Ovary (tissue), 9 donors: ENCODE data around the gene PRLH. TPM values are rescaled to one million over a fixed set of nuclear protein-coding genes. Genes with fewer than 3 reads are reported as not detected.

Experiments
- DNase-seq, 5 donors: peaks; one replicate each; pipeline ENCODE4 v3.0.0-alpha.2; 2019 to 2020
- H3K27ac ChIP-seq, 2 donors: fragments of 200-600 bp; one replicate each; pipeline versions ENCODE4 v1.5.1 to v1.8.0; 2019 to 2022
- H3K27me3 ChIP-seq: fragments of 200-600 bp; one replicate; pipeline ENCODE4 v1.8.0; 2022
- H3K36me3 ChIP-seq: fragments of 200-600 bp; sonication (generic); one replicate; pipeline ENCODE4 v1.5.1; 2019
- H3K4me1 ChIP-seq: one replicate; pipeline ENCODE4 v1.8.1; 2013; ENCODE audit warnings: mild to moderate bottlenecking, moderate library complexity; ENCODE audit not compliant: insufficient read depth
- H3K4me3 ChIP-seq: fragments of 200-600 bp; sonication (generic); one replicate; pipeline ENCODE4 v1.5.1; 2017
- H3K9me3 ChIP-seq, 2 donors: fragments of 200-600 bp in 1 of 2; sonication (generic) in 1 of 2; one replicate each; pipeline versions ENCODE4 v1.5.1 to v1.8.1; 2013 to 2019; ENCODE audit warnings: mild to moderate bottlenecking in 1 of 2, moderate library complexity in 1 of 2
- CTCF ChIP-seq, 3 donors: fragments of 450-650 bp in 2 of 3; fragments of 200-600 bp in 1 of 3; IDR thresholded peaks; one replicate each; pipeline versions ENCODE4 v1.5.1 to v1.8.0; 2016 to 2022; ENCODE audit warnings: antibody characterized with exemption in 3 of 3, mild to moderate bottlenecking in 1 of 3
- EP300 ChIP-seq: sonication (generic); formaldehyde crosslinking; IDR thresholded peaks from one replicate; pipeline ENCODE4 v1.6.1; 2017; ENCODE audit warnings: antibody characterized with exemption
- POLR2A ChIP-seq: fragments of 450-650 bp; IDR thresholded peaks from one replicate; pipeline ENCODE4 v1.6.1; 2017; ENCODE audit warnings: antibody characterized with exemption, mild to moderate bottlenecking, moderate library complexity
- WGBS, 3 donors: extraction: QIAGEN DNeasy Blood & Tissue Kit in 1 of 3; methylation state at CpG; one replicate each; pipeline versions ENCODE4 v1.1.5 to v1.1.7; 2013 to 2017; 5-methylcytosine and 5-hydroxymethylcytosine counted together
- intact Hi-C, 4 donors: fragments of 100-400 bp; cut with DNase I; formaldehyde crosslinking; loops; one replicate each; pipeline versions ENCODE4 v1.11.0 to v1.15.1; 2022 to 2023
- polyA plus RNA-seq, 2 donors: library from polyadenylated mRNA; stranded (reverse); fragments of 200-250 nt in 1 of 2; fragments of 350-450 nt in 1 of 2; fragmentation: Illumina TruSeq in 1 of 2; extraction: RNeasy Lipid Tissue Mini Kit (QIAGEN cat#74804) in 1 of 2; gene quantifications; one replicate each; pipeline ENCODE4 v1.2.3, GENCODE V29; 2013 to 2014
- total RNA-seq, 7 donors: library from RNA; depleted of rRNA in 2 of 7; stranded (reverse); fragments of >200 nt in 2 of 7; fragmentation: NEBNext Ultra II Directional in 3 of 7; extraction: Animal tissue kit (Norgen Biotek cat#: 25700) in 3 of 7; gene quantifications; one replicate each; pipeline versions ENCODE4 v1.1.0 to v1.2.4, GENCODE V29; 2016 to 2023
- donor health status: DM: no; HTN: no; CAD: no; lungs with moderate emphysema.
- donor health status: DM: no; HTN: no; CAD: no.
- donor health status: Bipolar disorder and iron deficiency.
- donor health status: DM: yes; HTN: yes; CAD: no.
- donor health status: DM: no; HTN: no; CAD: no.
- donor health status: DM: yes; HTN: yes; CAD: no.

Gene PRLH
- total and polyA plus RNA-seq, 9 donors: not detected

- Histone ChIP-seq H3K4me3 (no peak overlapping the region), H3K4me1 (no peaks in the 10 kb centered on the region), H3K27ac (no peak overlapping the region), H3K9me3 (no peaks in the 10 kb centered on the region), H3K27me3 (no peaks in the 10 kb centered on the region), H3K36me3 (no peaks in the 10 kb centered on the region)
- WGBS, 3 donors: 90 to 96% (median 90%) methylated on average over 7 of the region's 7 CpGs
- no peak for DNase-seq
- no peak for TF ChIP-seq EP300
- no peak for TF ChIP-seq POLR2A
- no peak for TF ChIP-seq CTCF (IDR thresholded peaks at IDR 0.05)
- intact Hi-C loops: no loop called here
These were observed 32.7 kb upstream of the PRLH start for GRCh38 chr2:237533668-237534161.

GRCh38 chr2:237534380-237534779 lies 32.0 kb upstream of the PRLH start:
- Histone ChIP-seq H3K4me3 (no peak overlapping the region), H3K36me3 (no peaks in the 10 kb centered on the region), H3K27me3 (no peaks in the 10 kb centered on the region), H3K9me3 (no peaks in the 10 kb centered on the region), H3K27ac (no peak overlapping the region), H3K4me1 (peaks cover under 1% of the 10 kb centered on the region)
- intact Hi-C loops: no loop called here
- TF ChIP-seq CTCF (IDR thresholded peaks at IDR 0.05): no peak
- TF ChIP-seq EP300: no peak
- no peak for TF ChIP-seq POLR2A
- no peak for DNase-seq
- 96 to 100% (median 97%) methylated on average over 1 of the region's 1 CpG for WGBS, 3 donors

- Histone ChIP-seq H3K4me3 (no peak overlapping the region), H3K27me3 (no peaks in the 10 kb centered on the region), H3K27ac (no peak overlapping the region), H3K9me3 (no peaks in the 10 kb centered on the region), H3K4me1 (peaks cover 11% of the 10 kb centered on the region), H3K36me3 (no peaks in the 10 kb centered on the region)
- intact Hi-C loops: no loop called here
- 91 to 94% (median 92%) methylated on average over 8 of the region's 8 CpGs for WGBS, 3 donors
- TF ChIP-seq POLR2A: no peak
- TF ChIP-seq EP300: no peak
- no peak for TF ChIP-seq CTCF (IDR thresholded peaks at IDR 0.05)
- no peak for DNase-seq
These were observed 30.8 kb upstream of the PRLH start for GRCh38 chr2:237535385-237536082.

- Histone ChIP-seq H3K4me3 (no peak overlapping the region), H3K36me3 (no peaks in the 10 kb centered on the region), H3K27ac (no peak overlapping the region), H3K4me1 (peaks cover 16% of the 10 kb centered on the region), H3K9me3 (no peaks in the 10 kb centered on the region), H3K27me3 (no peaks in the 10 kb centered on the region)
- 92 to 94% (median 94%) methylated on average over 5 of the region's 5 CpGs for WGBS, 3 donors
- no peak for DNase-seq
- TF ChIP-seq CTCF (IDR thresholded peaks at IDR 0.05): no peak
- TF ChIP-seq POLR2A: no peak
- TF ChIP-seq EP300: no peak
- intact Hi-C loops: no loop called here
These were observed 30.3 kb upstream of the PRLH start for GRCh38 chr2:237536083-237536415.
